ENCODE measurements around the gene P2RX4. TPM values are rescaled to one million over a fixed set of nuclear protein-coding genes. Genes with fewer than 3 reads are reported as not detected.

P2RX4 gene
- total RNA-seq, 1 experiment from 2014 or later: 40.4 TPM

- BruUV-seq (replicated peaks): no TSS peak
- intact Hi-C loops (cut with micrococcal nuclease; ENCODE audit: unreplicated experiment): loop anchor here (5.0 kb wide), 1 partner anchor 170 kb away; no protein-coding TSS in a partner anchor
- DNase-seq: no peak
- no peak overlapping the region for H3K27ac Mint-ChIP-seq (ENCODE audit: unreplicated experiment)
- ChIA-PET POLR2A (interaction anchor here (0.5 kb wide), 1 partner anchor 14 kb away, joined by 3 read pairs; no protein-coding TSS in a partner anchor), CTCF (no interaction called here)
- H3K27me3 ChIP-seq (replicated peaks; ENCODE audit: control insufficient read depth, insufficient read depth, low read length): no peaks in the 10 kb centered on the region
- peaks cover 3% of the 10 kb centered on the region for H3K36me3 ChIP-seq (ENCODE audit: control insufficient read depth, insufficient read depth, low read length)
- H3K4me1 ChIP-seq: peaks cover 31% of the 10 kb centered on the region
- H3K4me3 ChIP-seq (ENCODE audit: low read depth, low read length): no peak overlapping the region
- no peaks in the 10 kb centered on the region for H3K9me3 Mint-ChIP-seq (ENCODE audit: unreplicated experiment)
- peaks cover 13% of the 10 kb centered on the region for H3K4me1 Mint-ChIP-seq (ENCODE audit: low read depth, unreplicated experiment)
- H3K9me3 ChIP-seq: no peaks in the 10 kb centered on the region
- H3K4me3 Mint-ChIP-seq (ENCODE audit: unreplicated experiment): no peak overlapping the region
- H3K27me3 Mint-ChIP-seq (ENCODE audit: insufficient read depth, unreplicated experiment): no peaks in the 10 kb centered on the region
- TF ChIP-seq CTCF (IDR thresholded peaks at IDR 0.05; ENCODE audit: insufficient read depth in 1 of 2, low read depth in 1 of 2, low read length in 1 of 2, severe bottlenecking in 1 of 2, unreplicated experiment in 1 of 2): no peak
- H3K36me3 Mint-ChIP-seq (ENCODE audit: insufficient read depth, unreplicated experiment): peaks cover 48% of the 10 kb centered on the region
Measured at GRCh38 chr12:121232163-121232562, 22.2 kb downstream of the P2RX4 start.

GRCh38 chr12:121232977-121233627, 23.2 kb downstream of the P2RX4 start:
- ChIA-PET CTCF (no interaction called here), POLR2A (interaction anchor here (0.5 kb wide), 1 partner anchor 15 kb away, joined by 3 read pairs; no protein-coding TSS in a partner anchor)
- no peaks in the 10 kb centered on the region for H3K27me3 Mint-ChIP-seq (ENCODE audit: insufficient read depth, unreplicated experiment)
- no peak overlapping the region for H3K27ac Mint-ChIP-seq (ENCODE audit: unreplicated experiment)
- Histone ChIP-seq H3K4me3 (ENCODE audit: low read depth, low read length) (no peak overlapping the region), H3K36me3 (ENCODE audit: control insufficient read depth, insufficient read depth, low read length) (peaks cover 3% of the 10 kb centered on the region), H3K4me1 (peaks cover 22% of the 10 kb centered on the region), H3K27me3 (replicated peaks; ENCODE audit: control insufficient read depth, insufficient read depth, low read length) (no peaks in the 10 kb centered on the region), H3K9me3 (no peaks in the 10 kb centered on the region)
- intact Hi-C loops (cut with micrococcal nuclease; ENCODE audit: unreplicated experiment): loop anchor here (5.0 kb wide), 1 partner anchor 171 kb away; no protein-coding TSS in a partner anchor
- TF ChIP-seq CTCF (IDR thresholded peaks at IDR 0.05; ENCODE audit: insufficient read depth in 1 of 2, low read depth in 1 of 2, low read length in 1 of 2, severe bottlenecking in 1 of 2, unreplicated experiment in 1 of 2): peak in 1 of 2 experiments; percentile 15
- peaks cover 45% of the 10 kb centered on the region for H3K36me3 Mint-ChIP-seq (ENCODE audit: insufficient read depth, unreplicated experiment)
- BruUV-seq (replicated peaks): no TSS peak
- peaks cover 6% of the 10 kb centered on the region for H3K4me1 Mint-ChIP-seq (ENCODE audit: low read depth, unreplicated experiment)
- H3K4me3 Mint-ChIP-seq (ENCODE audit: unreplicated experiment): no peak overlapping the region
- H3K9me3 Mint-ChIP-seq (ENCODE audit: unreplicated experiment): no peaks in the 10 kb centered on the region
- no peak for DNase-seq

GRCh38 chr12:121233628-121234020, 23.7 kb downstream of the P2RX4 start:
- Mint-ChIP-seq H3K36me3 (ENCODE audit: insufficient read depth, unreplicated experiment) (peaks cover 48% of the 10 kb centered on the region), H3K27me3 (ENCODE audit: insufficient read depth, unreplicated experiment) (no peaks in the 10 kb centered on the region), H3K4me3 (ENCODE audit: unreplicated experiment) (no peak overlapping the region), H3K4me1 (ENCODE audit: low read depth, unreplicated experiment) (peaks cover 6% of the 10 kb centered on the region), H3K27ac (ENCODE audit: unreplicated experiment) (no peak overlapping the region), H3K9me3 (ENCODE audit: unreplicated experiment) (no peaks in the 10 kb centered on the region)
- no peak overlapping the region for H3K4me3 ChIP-seq (ENCODE audit: low read depth, low read length)
- intact Hi-C loops (cut with micrococcal nuclease; ENCODE audit: unreplicated experiment): loop anchor here (5.0 kb wide), 1 partner anchor 171 kb away; no protein-coding TSS in a partner anchor
- ChIA-PET POLR2A (no interaction called here), CTCF (no interaction called here)
- H3K27me3 ChIP-seq (replicated peaks; ENCODE audit: control insufficient read depth, insufficient read depth, low read length): no peaks in the 10 kb centered on the region
- TSS peak; percentile 20 for BruUV-seq (replicated peaks)
- peaks cover 19% of the 10 kb centered on the region for H3K4me1 ChIP-seq
- DNase-seq: no peak
- no peaks in the 10 kb centered on the region for H3K9me3 ChIP-seq
- TF ChIP-seq CTCF (IDR thresholded peaks at IDR 0.05; ENCODE audit: insufficient read depth in 1 of 2, low read depth in 1 of 2, low read length in 1 of 2, severe bottlenecking in 1 of 2, unreplicated experiment in 1 of 2): no peak
- H3K36me3 ChIP-seq (ENCODE audit: control insufficient read depth, insufficient read depth, low read length): peaks cover 3% of the 10 kb centered on the region
